AG20443 (cell line): ENCODE data around the gene SPTBN1.

Experiments used
- DNase-seq: peaks from one replicate; pipeline ENCODE4 v3.0.0; 2012; ENCODE audit warnings: low spot score, mixed read lengths

Gene SPTBN1

DNA sequence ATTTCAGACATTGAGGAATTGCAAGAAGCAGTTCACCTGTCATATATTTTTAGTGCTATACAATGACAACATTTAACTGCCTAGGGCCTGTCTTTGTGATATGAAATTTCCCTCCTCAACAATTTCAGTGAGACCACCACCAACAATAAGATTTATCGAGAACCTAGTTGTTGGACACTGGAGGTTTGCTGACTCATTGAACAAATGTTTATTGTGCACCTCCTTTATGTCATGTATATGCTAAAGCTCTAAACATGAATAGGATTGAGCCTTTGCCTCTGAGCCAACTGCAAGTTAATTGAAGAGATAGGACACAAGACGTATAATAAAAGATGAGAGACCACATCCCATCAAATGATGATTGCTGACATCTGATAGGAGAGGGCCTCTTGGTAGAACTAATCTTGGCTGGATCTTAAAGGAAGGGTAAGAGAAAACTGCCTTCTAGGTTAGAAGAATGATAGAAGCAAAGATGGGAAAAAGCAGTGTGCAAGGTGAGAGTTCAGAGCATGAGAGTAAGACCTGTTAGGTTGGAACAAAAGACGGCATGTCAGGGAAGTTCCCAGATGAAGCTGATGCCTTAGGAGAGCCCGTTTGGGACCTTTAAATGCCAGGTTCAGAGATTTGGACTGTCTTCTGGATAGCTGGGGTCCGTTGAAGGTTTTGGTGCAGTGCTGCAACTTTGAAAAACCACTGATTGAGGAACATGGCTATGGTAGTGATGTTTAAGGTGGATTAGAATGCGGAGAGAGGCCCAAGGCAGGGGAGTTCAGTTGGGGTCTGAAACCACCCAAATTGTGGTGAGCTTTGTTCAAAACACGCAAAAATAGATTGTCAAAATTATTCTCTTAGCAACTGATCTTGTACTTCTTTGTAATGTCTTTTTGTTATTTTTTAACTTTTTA, 134.3 kb downstream of the SPTBN1 start:
- no peak for DNase-seq

DNA sequence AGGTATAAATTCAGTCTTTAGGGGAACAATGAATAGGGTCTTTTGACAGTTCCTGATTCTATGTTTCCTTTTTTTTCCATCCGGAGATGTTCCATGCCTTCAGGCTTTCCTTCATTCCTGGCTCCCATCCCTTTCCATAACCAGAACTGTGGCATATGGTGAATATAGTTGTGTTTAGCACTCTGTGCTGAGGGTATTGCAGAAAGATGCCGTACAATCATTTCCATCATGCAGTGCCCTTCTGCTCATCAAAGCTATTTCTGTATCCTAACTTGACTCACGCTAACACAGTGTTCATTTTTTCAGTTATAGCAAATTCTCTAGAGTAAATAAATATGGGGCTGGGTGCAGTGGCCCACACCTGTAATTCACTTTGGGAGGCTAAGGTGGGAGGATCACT, 135.4 kb downstream of the SPTBN1 start:
- DNase-seq = no peak

DNA sequence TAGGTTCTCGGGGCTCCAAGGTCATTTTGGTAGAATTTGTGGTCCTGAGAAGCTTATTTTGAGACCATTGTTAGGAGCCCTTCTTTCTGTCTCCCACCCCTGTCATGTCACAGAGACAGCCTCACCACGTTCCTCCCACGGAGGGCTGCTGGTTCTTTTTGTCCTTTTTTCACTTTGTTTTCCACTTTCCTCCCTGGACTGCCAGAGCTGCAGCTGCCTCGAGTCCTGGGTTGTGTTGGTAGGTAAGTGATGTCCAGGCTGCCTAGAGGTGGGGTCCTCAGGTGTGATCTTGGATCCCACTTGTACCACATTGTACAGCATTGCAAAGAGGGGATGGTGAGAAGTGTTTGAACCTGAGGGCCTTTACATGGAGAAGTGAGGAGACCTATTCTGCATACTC, 137.1 kb downstream of the SPTBN1 start:
- no peak for DNase-seq

GRCh38 chr2:54594048-54594447, 137.9 kb downstream of the SPTBN1 start:
- DNase-seq = no peak

DNA sequence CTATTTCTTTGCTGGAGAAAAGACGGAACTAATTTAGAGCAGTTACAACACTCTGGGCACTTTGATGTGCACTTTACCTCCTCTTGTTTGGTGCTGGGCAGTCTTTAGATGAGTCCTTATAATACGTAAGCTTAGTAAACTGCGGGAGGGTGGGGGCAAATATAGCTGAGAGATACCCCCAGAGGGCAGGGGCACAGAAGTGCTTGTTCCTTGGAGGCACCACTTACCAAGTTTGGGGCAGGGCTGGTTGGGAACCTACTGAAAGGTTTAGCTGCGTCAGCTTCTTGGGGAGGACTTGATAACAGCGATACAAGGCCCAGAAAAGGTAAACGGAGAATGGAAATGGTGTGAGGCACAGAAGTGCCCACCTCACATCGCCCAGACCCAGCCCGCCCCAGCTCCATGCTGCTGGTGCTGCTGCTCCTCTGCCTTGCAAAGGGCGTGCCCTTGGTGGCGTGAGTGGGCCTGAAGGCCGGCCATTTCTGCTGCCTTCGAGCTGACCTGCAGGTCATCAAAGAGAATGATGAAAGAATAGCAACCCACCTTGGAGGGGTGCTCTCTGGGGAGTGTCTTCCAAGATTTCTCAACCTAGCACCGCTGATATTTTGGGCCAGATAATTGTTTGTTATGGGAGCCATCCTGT, 139.2 kb downstream of the SPTBN1 start:
- no peak for DNase-seq

DNA sequence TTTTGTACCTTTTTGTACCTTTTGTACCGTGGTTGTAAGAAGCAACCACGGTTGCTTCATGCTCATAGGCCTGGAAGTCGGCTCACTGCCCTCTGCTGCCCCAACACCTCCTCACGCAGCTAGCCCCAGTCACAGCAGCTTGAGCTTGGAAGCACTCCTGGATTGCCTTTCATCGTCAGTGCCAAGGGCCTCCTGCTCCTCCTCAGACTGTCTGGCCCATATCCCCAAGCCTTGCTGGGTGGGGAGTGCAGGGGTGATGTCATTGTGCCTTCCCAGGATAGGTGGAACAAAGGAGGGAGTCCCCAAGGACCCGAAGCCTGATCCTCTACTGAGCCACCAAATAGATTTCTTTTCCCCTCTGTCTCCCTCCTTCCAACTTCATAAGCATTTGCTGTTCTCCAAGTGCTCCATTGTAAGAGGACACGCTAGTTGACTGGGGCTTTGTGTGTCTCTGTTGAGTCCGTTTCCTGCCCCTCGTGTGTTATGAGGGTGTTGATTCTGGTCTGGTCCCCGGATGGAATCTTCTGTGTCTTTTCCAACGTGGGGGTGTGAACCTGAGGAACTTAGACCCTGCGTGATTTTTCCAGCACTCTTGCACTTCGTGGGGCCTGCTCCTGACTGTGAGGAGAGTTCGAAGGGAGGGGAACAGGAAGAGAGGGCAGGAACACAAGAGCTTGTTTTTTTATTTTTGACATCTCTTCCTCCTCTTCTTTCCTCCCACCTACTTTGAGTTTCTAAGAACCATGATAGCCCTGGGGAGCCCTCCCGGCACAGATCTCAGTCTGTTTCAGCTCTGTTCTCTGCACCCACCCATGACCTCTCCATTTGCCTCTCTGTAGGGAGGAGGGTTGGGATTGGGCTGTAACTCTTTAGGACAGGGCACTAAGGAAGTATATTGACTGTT, 140.1 kb downstream of the SPTBN1 start:
- no peak for DNase-seq

DNA sequence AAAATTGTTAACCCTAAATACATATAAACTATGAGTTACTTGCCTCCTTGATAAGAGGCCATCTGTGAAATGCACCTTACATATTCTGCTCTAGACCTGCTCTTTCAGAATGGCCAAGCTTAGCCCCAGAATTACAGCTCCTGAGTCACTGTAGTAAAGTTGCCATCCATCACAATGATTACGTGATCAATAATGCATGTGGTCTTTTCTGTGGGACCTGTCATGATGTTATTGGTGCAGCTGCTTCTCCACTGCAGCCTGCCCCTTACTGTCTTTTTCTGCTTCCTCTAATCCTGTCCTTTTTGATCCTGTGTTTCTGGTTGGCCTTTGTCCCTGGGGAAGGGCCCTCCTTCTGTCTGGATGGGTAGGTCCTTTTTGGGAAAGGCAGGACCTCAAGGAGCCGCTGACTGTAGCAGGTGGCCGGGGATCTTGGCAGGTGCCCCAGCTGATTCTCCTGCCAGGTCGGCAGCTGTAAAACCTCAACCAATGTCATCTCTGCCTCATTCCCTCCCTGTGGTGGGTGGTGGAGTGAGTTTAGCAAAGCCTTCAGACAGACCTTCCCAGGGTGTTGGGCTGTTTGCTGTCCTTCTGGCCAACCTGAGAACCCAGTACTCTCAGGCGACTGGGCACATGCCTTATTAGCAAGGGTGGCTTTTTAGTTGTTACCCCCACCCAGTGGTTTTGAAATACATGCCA, 141.2 kb downstream of the SPTBN1 start:
- DNase-seq = no peak

- no peak for DNase-seq
These were observed 142.5 kb downstream of the SPTBN1 start for GRCh38 chr2:54598347-54599325.

GRCh38 chr2:54599326-54599710, 143.2 kb downstream of the SPTBN1 start:
- DNase-seq = no peak

GRCh38 chr2:54599914-54600313, 143.8 kb downstream of the SPTBN1 start:
- peak; percentile 64 for DNase-seq

GRCh38 chr2:54601339-54601738, 145.2 kb downstream of the SPTBN1 start:
- peak; percentile 29 for DNase-seq

DNA sequence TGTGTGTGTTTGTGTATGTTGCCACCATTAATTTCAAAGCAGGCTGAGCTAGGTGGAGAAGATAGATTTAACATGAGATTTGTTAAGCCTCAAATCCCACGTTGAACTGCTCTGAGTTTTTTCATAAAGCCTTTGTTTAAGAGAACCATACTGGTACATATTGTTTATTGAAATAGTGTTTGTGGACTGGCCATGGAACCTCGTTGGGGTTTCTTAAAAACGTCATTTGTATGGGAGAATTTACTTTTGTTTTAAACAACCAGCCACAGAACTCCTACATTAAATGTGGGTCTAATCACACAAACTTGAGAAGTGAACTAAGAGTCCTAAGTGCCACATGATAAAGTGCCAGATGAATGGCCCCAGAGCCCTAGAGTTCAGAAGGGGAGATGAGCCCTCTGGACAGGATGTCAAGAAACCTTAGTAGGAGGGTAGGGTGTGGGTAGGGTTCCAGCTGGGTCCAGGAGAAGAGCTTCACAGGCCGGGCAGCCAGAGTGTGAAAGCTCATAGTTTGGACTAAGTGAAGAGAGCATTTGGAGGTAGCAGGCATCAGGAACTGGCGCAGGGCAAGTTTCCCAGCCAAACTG, 146.7 kb downstream of the SPTBN1 start:
- DNase-seq = no peak

- no peak for DNase-seq
These were observed 147.2 kb downstream of the SPTBN1 start for GRCh38 chr2:54603357-54603756.

DNA sequence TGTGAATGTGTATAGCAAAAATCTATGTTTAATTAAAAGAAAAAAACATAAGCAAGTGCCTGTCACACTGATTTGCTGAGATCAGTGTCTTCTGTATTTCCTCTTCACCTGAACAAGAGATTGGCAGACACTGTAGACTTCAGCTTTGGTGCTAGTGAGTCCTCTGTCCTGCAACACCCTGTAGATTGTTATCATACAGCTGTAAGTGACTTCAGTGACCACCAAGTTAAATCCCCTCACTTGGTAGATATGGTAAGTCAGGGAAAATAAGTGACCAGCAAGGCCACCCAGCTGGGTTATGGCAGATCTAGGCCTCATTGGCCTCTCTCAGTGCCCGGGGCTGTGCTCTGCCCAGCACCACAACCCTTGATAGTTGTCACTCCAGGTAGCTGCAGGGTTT, 147.7 kb downstream of the SPTBN1 start:
- DNase-seq = no peak

GRCh38 chr2:54604871-54605270, 148.7 kb downstream of the SPTBN1 start:
- no peak for DNase-seq

DNA sequence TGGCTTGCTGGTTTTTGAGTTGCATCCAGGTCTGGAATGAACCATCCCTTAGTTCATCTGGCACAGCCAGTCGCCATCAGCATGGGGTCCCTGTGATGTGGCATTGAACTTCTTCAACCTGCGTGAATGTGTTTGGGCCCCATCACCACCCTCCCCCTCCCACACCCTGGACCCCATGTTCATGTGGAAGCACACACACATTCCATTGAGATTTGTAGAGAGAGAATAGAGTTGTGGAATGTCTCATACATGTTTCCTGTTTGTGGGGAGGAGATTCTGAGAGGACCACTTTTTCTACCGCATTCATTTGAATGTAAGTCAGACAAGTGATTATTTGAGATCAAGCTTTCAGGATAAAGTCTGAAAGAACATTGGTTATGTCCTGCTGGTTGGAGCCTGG, 149.7 kb downstream of the SPTBN1 start:
- DNase-seq = no peak

- DNase-seq = peak; percentile 59
These were observed 150.3 kb downstream of the SPTBN1 start for GRCh38 chr2:54606393-54606958.

DNA sequence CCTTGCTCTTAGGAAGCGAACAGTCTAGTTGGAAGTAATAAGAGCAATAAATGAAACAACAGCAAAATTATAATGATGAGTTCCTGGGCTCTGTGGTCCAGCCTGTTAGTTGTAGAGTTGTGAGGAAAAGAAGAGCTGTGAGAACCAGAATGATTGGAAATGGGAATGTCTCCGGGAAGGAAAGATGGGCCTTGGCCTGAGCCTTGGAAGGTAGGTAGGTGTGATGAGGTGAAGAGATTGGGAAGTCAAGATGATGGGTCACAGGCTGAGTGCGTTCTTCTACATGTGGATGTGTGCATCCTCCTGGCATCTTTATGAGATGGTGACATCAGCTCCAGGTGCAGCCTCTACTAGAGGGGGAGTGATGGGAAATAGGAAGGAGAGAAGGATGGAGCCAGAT, 152.1 kb downstream of the SPTBN1 start:
- DNase-seq = no peak

- DNase-seq = no peak
These were observed 153.1 kb downstream of the SPTBN1 start for GRCh38 chr2:54609241-54609640.

DNA sequence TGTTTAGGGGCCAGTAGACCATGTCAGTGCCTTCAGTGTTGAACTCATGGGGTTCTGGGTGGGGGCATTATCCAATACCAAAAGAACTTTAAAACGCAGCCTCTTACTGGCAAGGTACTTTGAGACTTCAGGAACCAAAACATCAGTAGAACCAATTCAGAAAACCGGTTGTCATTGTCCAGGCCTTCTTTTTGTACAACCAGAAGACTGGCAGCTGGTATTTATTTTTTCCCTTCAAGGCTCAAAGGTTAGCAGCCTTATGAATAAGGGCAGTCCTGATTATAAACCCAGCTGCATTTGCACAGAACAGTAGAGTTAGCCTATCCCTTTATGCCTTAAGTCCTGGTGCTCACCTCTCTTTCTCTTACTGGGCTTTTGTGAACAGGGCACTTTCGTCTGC, 153.5 kb downstream of the SPTBN1 start:
- no peak for DNase-seq
